ENCODE measurements around the gene LHX6.

- no peak for TF ChIP-seq CTCF (IDR thresholded peaks at IDR 0.05; ENCODE audit: low read depth, low read length)
- TF ChIP-seq EZH2phosphoT487 (IDR thresholded peaks at IDR 0.05; ENCODE audit: low read depth): no peak
Measured at GRCh38 chr9:122193651-122194050, 35.1 kb downstream of the LHX6 start.

Measured in OCI-LY3 (cell line).